Measurements from ENCODE around the gene MAGEF1. TPM values are rescaled to one million over a fixed set of nuclear protein-coding genes. Genes with fewer than 3 reads are reported as not detected.

Gene MAGEF1
- total and polyA plus RNA-seq, 2 experiments from 2014 or later, result 66.5 to 88.7 TPM

GRCh38 chr3:184740509-184741258 lies 28.8 kb upstream of the MAGEF1 start:
- Histone ChIP-seq H3F3A (replicated peaks; ENCODE audit: low read depth) (no peaks in the 10 kb centered on the region), H3K27ac (ENCODE audit: low read depth) (no peak overlapping the region), H4K20me1 (replicated peaks; ENCODE audit: insufficient read depth) (no peaks in the 10 kb centered on the region), H3K4me1 (ENCODE audit: insufficient read depth) (no peaks in the 10 kb centered on the region), H3K27me3 (ENCODE audit: insufficient read depth) (no peaks in the 10 kb centered on the region), H3K36me3 (ENCODE audit: insufficient read depth) (no peaks in the 10 kb centered on the region), H3K79me2 (replicated peaks; ENCODE audit: insufficient read depth) (no peaks in the 10 kb centered on the region), H3K4me3 (no peak overlapping the region), H3K9me2 (ENCODE audit: insufficient read depth) (no peaks in the 10 kb centered on the region), H2AFZ (no peak overlapping the region), H3K4me2 (no peak overlapping the region)
- ATAC-seq (no peak), DNase-seq (ENCODE audit: low spot score) (no peak)
- no peak for TF ChIP-seq EZH2phosphoT487 (IDR thresholded peaks at IDR 0.05; ENCODE audit: unreplicated experiment)
- TF ChIP-seq, protein P1, sequence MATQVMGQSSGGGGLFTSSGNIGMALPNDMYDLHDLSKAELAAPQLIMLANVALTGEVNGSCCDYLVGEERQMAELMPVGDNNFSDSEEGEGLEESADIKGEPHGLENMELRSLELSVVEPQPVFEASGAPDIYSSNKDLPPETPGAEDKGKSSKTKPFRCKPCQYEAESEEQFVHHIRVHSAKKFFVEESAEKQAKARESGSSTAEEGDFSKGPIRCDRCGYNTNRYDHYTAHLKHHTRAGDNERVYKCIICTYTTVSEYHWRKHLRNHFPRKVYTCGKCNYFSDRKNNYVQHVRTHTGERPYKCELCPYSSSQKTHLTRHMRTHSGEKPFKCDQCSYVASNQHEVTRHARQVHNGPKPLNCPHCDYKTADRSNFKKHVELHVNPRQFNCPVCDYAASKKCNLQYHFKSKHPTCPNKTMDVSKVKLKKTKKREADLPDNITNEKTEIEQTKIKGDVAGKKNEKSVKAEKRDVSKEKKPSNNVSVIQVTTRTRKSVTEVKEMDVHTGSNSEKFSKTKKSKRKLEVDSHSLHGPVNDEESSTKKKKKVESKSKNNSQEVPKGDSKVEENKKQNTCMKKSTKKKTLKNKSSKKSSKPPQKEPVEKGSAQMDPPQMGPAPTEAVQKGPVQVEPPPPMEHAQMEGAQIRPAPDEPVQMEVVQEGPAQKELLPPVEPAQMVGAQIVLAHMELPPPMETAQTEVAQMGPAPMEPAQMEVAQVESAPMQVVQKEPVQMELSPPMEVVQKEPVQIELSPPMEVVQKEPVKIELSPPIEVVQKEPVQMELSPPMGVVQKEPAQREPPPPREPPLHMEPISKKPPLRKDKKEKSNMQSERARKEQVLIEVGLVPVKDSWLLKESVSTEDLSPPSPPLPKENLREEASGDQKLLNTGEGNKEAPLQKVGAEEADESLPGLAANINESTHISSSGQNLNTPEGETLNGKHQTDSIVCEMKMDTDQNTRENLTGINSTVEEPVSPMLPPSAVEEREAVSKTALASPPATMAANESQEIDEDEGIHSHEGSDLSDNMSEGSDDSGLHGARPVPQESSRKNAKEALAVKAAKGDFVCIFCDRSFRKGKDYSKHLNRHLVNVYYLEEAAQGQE (IDR thresholded peaks at IDR 0.05; ENCODE audit: unreplicated experiment), result no peak
- no peak for TF ChIP-seq NANOG (IDR thresholded peaks at IDR 0.05; ENCODE audit: borderline replicate concordance)
- H3K9me3 Mint-ChIP-seq, result no peaks in the 10 kb centered on the region
- no peak overlapping the region for H3K27ac Mint-ChIP-seq
- H3K36me3 Mint-ChIP-seq (ENCODE audit: low read depth), result no peaks in the 10 kb centered on the region
- peaks cover 7% of the 10 kb centered on the region for H3K27me3 Mint-ChIP-seq (ENCODE audit: insufficient read depth, low read depth, poor library complexity)
- H3K4me3 Mint-ChIP-seq, result no peak overlapping the region
- H3K4me1 Mint-ChIP-seq, result peaks cover 16% of the 10 kb centered on the region

DNA sequence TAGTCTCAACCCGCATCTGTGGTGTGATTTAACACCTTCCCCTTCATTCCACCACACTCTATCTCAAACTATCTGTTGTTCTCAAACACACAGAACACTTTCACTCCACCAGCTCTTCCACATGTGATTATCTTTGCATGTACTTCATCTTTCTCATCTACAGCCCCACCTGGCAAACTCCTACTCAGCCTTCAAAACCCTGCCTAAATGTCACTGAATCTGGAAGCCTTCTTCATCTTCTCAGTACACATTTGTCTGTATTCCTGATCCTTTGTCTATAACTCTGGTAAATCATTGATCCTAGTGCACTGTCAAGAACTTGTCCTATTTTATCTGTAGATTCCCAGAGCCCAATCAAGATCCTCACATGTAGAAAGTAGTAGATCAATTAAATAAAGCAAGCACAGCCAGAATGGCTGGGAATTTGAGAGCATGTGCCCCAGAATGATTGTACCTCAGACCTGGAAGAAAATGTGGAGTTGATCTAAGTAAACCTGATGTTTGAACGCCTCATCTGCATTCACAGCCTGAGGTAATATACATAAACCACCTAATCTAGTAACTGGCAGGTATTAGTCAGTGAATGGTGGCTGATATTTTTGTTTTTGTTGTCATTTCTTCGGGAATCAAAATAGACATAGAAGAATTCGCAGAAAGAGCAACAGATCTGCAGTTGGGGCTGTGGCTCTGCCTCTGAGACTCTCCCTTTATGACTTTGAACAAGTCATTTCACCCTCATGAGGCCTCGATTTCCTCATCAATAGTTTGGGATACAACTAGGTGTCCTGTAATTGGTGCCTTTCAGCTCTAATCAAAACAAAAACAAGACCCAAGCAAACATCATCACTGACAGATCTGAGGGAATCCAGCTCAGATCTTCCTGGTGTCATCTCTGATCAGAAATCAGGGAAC lies 28.0 kb upstream of the MAGEF1 start:
- no peaks in the 10 kb centered on the region for H4K20me1 ChIP-seq (replicated peaks; ENCODE audit: insufficient read depth)
- no peak overlapping the region for H2AFZ ChIP-seq
- no peaks in the 10 kb centered on the region for H3K27me3 ChIP-seq (ENCODE audit: insufficient read depth)
- no peaks in the 10 kb centered on the region for H3K9me2 ChIP-seq (ENCODE audit: insufficient read depth)
- no peak overlapping the region for H3K4me2 ChIP-seq
- Mint-ChIP-seq H3K27me3 (ENCODE audit: insufficient read depth, low read depth, poor library complexity) (peaks cover 7% of the 10 kb centered on the region), H3K27ac (no peak overlapping the region), H3K9me3 (no peaks in the 10 kb centered on the region), H3K4me1 (peaks cover 18% of the 10 kb centered on the region; the same call in 2 of the 3 replicates), H3K4me3 (no peak overlapping the region), H3K36me3 (ENCODE audit: low read depth) (no peaks in the 10 kb centered on the region)
- no peaks in the 10 kb centered on the region for H3F3A ChIP-seq (replicated peaks; ENCODE audit: low read depth)
- H3K27ac ChIP-seq (ENCODE audit: low read depth), result no peak overlapping the region
- H3K36me3 ChIP-seq (ENCODE audit: insufficient read depth), result no peaks in the 10 kb centered on the region
- ATAC-seq (no peak), DNase-seq (ENCODE audit: low spot score) (no peak)
- no peak overlapping the region for H3K4me3 ChIP-seq
- no peaks in the 10 kb centered on the region for H3K79me2 ChIP-seq (replicated peaks; ENCODE audit: insufficient read depth)
- H3K4me1 ChIP-seq (ENCODE audit: insufficient read depth), result no peaks in the 10 kb centered on the region
- TF ChIP-seq EZH2phosphoT487 (IDR thresholded peaks at IDR 0.05; ENCODE audit: unreplicated experiment) (no peak), ZNF114 (CRISPR knock-in tag; IDR thresholded peaks at IDR 0.05) (no peak), ZNF331 (CRISPR knock-in tag; IDR thresholded peaks at IDR 0.05; ENCODE audit: low read depth) (no peak), ETS1 (IDR thresholded peaks at IDR 0.05) (no peak), JUNB (IDR thresholded peaks at IDR 0.05; ENCODE audit: unreplicated experiment) (no peak), CREB1 (CRISPR knock-in tag; IDR thresholded peaks at IDR 0.05; ENCODE audit: low read depth) (no peak), NANOG (IDR thresholded peaks at IDR 0.05; ENCODE audit: borderline replicate concordance) (no peak)
- TF ChIP-seq, protein P1 (IDR thresholded peaks at IDR 0.05; ENCODE audit: unreplicated experiment), result no peak
